Loucy (cell line): Measurements from ENCODE around the gene PRAC2.

Experiments used
- H2AFZ ChIP-seq: fragments of 200-600 bp; sonication (generic); 2 replicates; pipeline ENCODE4 v1.6.0; 2016; ENCODE audit warnings: antibody characterized with exemption, mild to moderate bottlenecking, low read length, moderate library complexity
- H3F3A ChIP-seq: fragments of 200-600 bp; 2 replicates; pipeline ENCODE4 v1.6.0; 2016; ENCODE audit warnings: antibody characterized with exemption, low read depth, mild to moderate bottlenecking
- H3K27me3 ChIP-seq: fragments of 200-600 bp; sonication (generic); 2 replicates; pipeline ENCODE4 v1.6.1; 2014; ENCODE audit warnings: low read length, mild to moderate bottlenecking; ENCODE audit not compliant: insufficient read depth, poor library complexity, severe bottlenecking
- H3K36me3 ChIP-seq: fragments of 200-600 bp; sonication (generic); 2 replicates; pipeline ENCODE4 v1.6.1; 2016; ENCODE audit warnings: low read length; ENCODE audit not compliant: insufficient read depth
- H3K4me1 ChIP-seq: fragments of 200-600 bp; sonication (generic); 2 replicates; pipeline ENCODE4 v1.5.1; 2014; ENCODE audit warnings: low read length, mild to moderate bottlenecking; ENCODE audit not compliant: insufficient read depth, poor library complexity, severe bottlenecking
- H3K4me2 ChIP-seq: fragments of 200-600 bp; sonication (generic); 2 replicates; pipeline ENCODE4 v1.6.0; 2014; ENCODE audit warnings: antibody characterized with exemption, low read length, low read depth, mild to moderate bottlenecking; ENCODE audit not compliant: poor library complexity, severe bottlenecking
- H3K4me3 ChIP-seq: fragments of 200-600 bp; sonication (generic); 2 replicates; pipeline ENCODE4 v1.5.1; 2014; ENCODE audit warnings: low read length, mild to moderate bottlenecking, mixed read lengths; ENCODE audit not compliant: poor library complexity, severe bottlenecking
- H3K79me2 ChIP-seq: fragments of 200-600 bp; sonication (generic); 2 replicates; pipeline ENCODE4 v1.6.1; 2014; ENCODE audit warnings: low read length; ENCODE audit not compliant: insufficient read depth
- H3K9ac ChIP-seq: fragments of 200-600 bp; sonication (generic); 2 replicates; pipeline ENCODE4 v1.6.0; 2014; ENCODE audit warnings: mild to moderate bottlenecking, low read depth, low read length, moderate library complexity; ENCODE audit not compliant: poor library complexity, severe bottlenecking
- H3K9me2 ChIP-seq: fragments of 200-600 bp; sonication (generic); replicated peaks from 2 replicates; pipeline ENCODE4 v1.6.1; 2016; ENCODE audit warnings: low read depth, low read length, mixed read lengths
- H3K9me3 ChIP-seq: fragments of 200-600 bp; sonication (generic); 2 replicates; pipeline ENCODE4 v1.6.1; 2014; ENCODE audit warnings: mild to moderate bottlenecking, antibody characterized with exemption, low read length, low read depth; ENCODE audit not compliant: insufficient read depth
- H4K20me1 ChIP-seq: fragments of 200-600 bp; sonication (generic); 2 replicates; pipeline ENCODE4 v1.6.0; 2014; ENCODE audit warnings: antibody characterized with exemption, low read length, mild to moderate bottlenecking; ENCODE audit not compliant: insufficient read depth, poor library complexity, severe bottlenecking
- CTCF ChIP-seq: fragments of 200-600 bp; sonication (generic); conservative IDR thresholded peaks from 2 replicates; pipeline ENCODE4 v1.5.1; 2014; ENCODE audit warnings: mild to moderate bottlenecking, antibody characterized with exemption, low read length
- EZH2phosphoT487 ChIP-seq: fragments of 200-600 bp; IDR thresholded peaks from 2 replicates; pipeline ENCODE4 v1.6.1; 2018; ENCODE audit warnings: antibody characterized with exemption, mild to moderate bottlenecking, moderate library complexity, borderline replicate concordance

The PRAC2 gene

GRCh38 chr17:48749621-48750553 lies 26.9 kb downstream of the PRAC2 start:
- H3K9me2 ChIP-seq: no peaks in the 10 kb centered on the region
- no peaks in the 10 kb centered on the region for H4K20me1 ChIP-seq
- H3K36me3 ChIP-seq: no peaks in the 10 kb centered on the region
- H3K4me1 ChIP-seq: no peaks in the 10 kb centered on the region
- TF ChIP-seq EZH2phosphoT487 (no peak), CTCF (no peak)
- H3K79me2 ChIP-seq: no peaks in the 10 kb centered on the region
- H3K9ac ChIP-seq: no peak overlapping the region
- H3K4me3 ChIP-seq: no peak overlapping the region
- peaks cover 5% of the 10 kb centered on the region for H3K27me3 ChIP-seq
- no peaks in the 10 kb centered on the region for H3F3A ChIP-seq
- no peak overlapping the region for H2AFZ ChIP-seq
- H3K4me2 ChIP-seq: no peak overlapping the region
- no peaks in the 10 kb centered on the region for H3K9me3 ChIP-seq

- Histone ChIP-seq H3K4me3 (no peak overlapping the region), H3K4me2 (peak overlapping the region; percentile 16), H3K79me2 (no peaks in the 10 kb centered on the region), H3K4me1 (no peaks in the 10 kb centered on the region), H3K36me3 (no peaks in the 10 kb centered on the region), H3F3A (no peaks in the 10 kb centered on the region), H4K20me1 (no peaks in the 10 kb centered on the region), H3K9me3 (no peaks in the 10 kb centered on the region), H3K27me3 (peaks cover 5% of the 10 kb centered on the region), H2AFZ (peak overlapping the region; percentile 51; the same call in 1 of the 2 replicates), H3K9ac (no peak overlapping the region), H3K9me2 (no peaks in the 10 kb centered on the region)
- TF ChIP-seq EZH2phosphoT487 (no peak), CTCF (no peak)
These were observed 28.2 kb downstream of the PRAC2 start for GRCh38 chr17:48751172-48751571.

DNA sequence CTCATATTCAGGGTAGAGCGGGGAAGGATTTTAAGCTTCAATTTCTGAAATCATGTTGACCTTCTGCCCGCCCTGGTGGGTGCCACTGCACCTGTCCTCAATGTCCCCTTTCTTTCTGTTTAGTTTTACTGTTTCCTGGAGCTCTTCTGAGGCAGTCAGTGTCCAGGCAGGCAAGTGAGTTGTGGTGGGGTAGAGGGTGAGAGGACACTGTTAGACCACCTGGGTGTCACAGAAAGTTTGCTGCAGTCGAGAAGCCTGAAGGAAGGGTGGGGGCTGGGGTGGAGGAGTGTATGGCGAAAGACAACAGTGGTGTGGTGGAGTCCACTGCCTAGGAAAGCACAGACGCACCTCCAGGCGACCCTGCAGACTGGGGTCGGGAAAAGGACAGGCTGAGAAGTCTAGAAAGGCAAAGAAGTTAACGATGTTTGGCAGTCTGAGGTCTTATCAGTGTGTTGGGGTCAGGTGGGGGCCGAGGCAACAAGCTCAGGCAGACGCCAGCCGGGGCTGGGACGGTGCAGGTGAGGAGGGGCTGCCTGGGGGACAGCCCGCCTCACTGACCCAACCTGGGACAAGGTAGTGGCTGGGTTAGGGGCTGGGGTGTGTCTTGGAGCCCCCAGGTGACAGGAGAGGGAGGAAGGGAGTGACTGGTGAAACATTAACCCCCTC lies 28.9 kb downstream of the PRAC2 start:
- H3K27me3 ChIP-seq: peaks cover 5% of the 10 kb centered on the region
- H3K9ac ChIP-seq: no peak overlapping the region
- H3K79me2 ChIP-seq: no peaks in the 10 kb centered on the region
- peak overlapping the region; percentile 51; the same call in 1 of the 2 replicates for H2AFZ ChIP-seq
- H3K4me1 ChIP-seq: no peaks in the 10 kb centered on the region
- no peak for TF ChIP-seq CTCF
- TF ChIP-seq EZH2phosphoT487: no peak
- H3K36me3 ChIP-seq: no peaks in the 10 kb centered on the region
- no peaks in the 10 kb centered on the region for H3K9me3 ChIP-seq
- no peaks in the 10 kb centered on the region for H3F3A ChIP-seq
- H4K20me1 ChIP-seq: no peaks in the 10 kb centered on the region
- no peak overlapping the region for H3K4me3 ChIP-seq
- H3K4me2 ChIP-seq: peak overlapping the region; percentile 16
- no peaks in the 10 kb centered on the region for H3K9me2 ChIP-seq
